ENCODE data around the gene ASCC3.
"Not testable (repeated sequence)": the region's sequence is repeated elsewhere in the genome, so short reads cannot be mapped to it uniquely, and the experiment has no call there.

The ASCC3 gene

DNA sequence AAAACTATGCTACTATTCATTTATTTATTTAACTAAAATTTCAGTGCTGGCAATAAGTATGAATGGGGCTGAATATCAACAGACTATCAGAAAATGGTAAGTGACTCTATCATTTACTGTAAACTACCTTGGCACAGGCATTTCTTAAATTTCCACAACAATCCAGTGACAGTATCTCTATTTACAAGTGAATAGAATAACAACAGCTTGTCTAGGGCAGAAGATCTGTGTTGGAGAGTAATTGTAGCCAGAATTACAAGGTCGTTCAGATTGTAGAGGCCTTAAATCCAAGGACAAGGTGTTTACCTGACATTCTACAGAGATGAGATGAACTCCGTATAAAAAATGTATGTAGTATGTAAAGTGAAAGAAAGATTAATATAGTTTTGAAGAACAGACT lies 222.6 kb downstream of the ASCC3 start:
- no peak for DNase-seq (ENCODE audit: low spot score)

DNA sequence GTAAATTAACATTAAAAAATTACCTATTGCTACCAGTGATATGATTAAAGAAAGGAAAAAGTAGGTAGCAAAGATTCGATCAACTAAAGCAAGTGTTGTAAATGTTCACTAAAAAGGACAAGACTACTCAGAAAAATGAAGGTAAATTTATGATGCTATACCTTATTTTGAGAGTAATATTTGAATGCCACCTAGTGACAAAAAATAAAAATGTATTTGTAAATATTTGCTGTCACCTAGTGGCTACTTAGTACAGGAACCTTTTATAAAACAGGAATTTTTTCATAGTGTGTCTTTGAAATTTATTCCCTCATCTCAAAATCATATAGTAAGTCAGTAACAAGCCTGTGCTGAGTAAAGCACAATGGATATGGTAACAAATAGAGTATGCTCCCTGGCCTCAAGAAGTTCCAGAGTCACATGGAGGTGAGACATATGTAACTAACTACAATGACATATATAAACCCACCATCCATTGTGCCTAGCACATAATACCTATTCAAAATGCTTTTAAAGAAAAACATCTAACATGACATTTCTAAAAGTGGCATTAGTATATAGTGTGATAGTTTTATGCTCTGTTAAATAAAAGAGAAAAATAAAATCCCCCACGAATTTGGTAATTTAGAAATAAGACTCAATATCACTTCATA lies 223.3 kb downstream of the ASCC3 start:
- peak; percentile 11 for DNase-seq (ENCODE audit: low spot score)

DNA sequence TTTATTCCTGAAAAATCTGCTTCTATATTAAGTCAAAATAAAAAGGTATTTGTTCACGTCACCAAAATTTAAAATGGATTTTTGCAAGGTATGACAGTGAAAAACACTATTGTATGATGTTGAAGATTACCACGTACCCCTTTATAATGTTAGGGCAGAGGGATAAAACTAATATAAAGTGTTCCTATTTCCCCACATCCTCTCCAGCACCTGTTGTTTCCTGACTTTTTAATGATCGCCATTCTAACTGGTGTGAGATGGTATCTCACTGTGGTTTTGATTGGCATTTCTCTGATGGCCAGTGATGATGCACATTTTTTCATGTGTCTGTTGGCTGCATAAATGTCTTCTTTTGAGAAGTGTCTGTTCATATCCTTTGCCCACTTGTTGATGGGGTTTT lies 240.0 kb downstream of the ASCC3 start:
- not testable (repeated sequence) for DNase-seq (ENCODE audit: low spot score)

DNA sequence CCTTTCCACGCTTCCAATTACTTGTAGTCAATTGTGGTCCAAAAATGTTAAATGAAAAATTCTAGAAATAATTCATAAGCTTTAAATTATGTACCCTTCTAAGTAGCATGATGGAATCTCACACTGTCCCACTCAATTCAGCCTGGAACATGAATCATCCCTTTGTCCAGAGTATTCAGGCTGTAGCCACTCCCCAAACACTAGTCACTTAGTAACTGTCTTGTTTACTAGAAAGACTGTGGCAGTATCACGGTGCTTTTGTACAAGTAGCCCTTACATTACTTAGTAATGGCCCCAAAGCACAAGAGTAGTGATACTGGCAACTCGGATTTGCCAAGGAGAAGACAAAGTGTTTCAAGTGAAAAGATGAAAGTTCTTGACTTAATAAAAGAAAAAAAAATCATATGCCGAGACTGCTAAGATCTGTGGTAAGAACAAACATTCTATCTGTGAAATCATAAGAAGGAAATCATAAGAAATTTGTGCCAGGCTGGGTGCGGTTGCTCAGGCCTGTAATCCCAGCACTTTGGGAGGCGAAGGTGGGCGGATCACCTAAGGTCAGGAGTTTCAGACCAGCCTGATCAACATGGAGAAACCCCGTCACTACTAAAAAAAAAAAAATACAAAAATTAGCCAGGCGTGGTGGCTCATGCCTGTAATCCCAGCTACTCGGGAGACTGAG lies 247.9 kb downstream of the ASCC3 start:
- DNase-seq (ENCODE audit: low spot score) = peak; percentile 52

DNA sequence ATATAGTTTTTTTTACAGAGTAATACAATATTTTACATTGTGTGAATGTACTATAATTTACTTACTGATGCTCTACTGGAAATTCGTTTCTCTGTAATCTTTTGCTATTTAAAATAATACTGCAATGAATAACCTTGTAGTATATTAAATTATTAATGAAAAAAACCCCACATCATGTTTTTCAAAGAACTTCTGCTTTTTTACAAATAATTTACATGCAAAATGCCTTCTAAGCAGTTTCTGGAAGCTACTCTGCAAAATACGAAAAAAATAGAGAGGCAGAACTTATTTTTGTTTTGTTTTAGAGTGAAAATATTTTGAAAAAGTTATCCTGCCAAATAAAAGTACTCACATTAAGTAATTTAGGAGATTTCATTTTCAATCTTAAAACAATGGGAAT lies 250.6 kb downstream of the ASCC3 start:
- no peak for DNase-seq (ENCODE audit: low spot score)

DNA sequence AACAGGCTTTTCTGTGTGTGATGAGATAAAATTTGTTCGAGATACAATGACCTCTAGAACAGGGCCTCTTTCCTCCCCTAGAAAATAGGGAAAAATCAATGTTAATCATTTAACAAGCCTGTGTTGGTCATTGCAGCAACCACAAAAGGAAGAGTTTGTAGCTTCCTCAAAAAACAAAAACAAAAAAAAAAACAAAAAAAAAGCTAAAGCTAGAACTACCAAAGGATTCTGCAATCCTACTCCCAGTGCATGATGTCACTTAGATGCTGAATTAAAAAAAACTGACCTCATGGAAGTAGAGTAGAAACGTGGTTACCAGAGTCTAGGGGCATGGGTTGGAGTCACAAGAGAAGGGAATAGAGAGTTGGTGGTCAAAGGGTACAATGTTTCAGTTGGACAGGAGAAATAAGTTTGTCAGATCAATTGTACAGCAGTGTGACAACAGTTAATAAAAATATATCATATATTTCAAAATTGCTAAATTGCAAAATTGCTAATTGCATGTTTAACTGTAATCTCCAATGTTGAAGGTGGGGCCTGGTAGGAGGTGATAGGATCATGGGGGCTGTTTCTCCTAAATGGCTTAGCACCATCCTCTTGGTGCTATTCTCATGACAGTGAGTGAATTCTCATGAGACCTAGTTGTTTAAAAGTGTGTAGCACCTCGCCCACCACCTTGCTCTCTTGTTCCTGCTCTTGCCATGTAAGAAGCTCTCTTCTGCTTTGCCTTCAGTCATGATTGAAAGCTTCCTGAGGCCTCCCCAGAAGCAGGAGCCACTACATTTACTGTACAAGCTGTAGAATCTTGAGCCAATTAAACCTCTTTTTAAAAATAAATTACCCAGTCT lies 253.0 kb downstream of the ASCC3 start:
- no peak for DNase-seq (ENCODE audit: low spot score)

DNA sequence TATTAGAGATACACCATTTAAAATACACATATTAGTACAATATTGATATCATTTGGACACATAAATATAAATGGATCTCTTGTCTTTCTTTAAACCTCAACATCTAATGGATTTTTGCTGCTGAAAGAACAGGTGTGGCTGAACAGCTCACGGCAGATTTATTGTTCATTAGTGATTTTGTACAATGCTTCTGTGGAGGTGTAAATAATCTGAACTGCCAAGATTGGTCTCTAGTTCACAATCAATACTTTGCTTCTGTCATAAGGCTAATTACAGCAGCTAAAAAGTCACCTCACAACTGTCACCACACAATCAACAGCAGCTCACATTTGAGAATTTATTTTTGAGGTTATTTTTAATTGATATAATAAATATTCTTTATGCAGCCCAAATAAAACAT lies 254.4 kb downstream of the ASCC3 start:
- no peak for DNase-seq (ENCODE audit: low spot score)

DNA sequence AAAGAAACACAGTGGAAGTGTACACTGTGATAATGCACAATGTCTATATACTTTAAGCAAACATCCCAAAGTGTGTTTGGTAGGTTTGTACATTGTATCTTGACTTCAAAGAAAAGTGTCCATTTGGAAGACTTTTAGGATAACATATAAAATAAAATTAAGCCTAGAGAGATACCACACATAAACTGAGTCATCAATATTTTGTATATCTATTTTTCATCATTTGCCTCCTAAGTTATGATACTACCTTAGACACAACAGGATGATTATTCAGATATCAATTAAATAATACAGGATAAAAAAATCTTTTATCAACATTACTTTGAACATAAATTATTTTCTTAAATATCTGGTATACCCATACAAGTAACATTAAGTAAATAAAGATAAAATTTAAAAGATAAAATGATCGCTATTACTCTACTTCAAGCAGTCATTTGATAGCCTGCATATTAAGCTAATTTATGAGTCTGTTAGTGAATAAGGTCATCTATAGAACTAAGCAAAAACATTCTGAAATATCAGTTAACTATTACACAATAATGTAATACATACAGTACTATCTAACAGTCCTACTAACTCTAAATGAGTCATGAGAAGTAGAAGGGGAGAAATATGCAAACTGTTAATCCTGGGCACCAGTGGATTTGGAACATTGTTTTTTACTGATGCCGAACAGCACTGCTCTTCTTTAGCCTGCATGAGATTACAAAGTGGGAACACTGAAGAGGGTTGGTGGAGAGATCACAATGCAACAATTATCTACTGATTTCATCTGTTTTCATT lies 258.0 kb downstream of the ASCC3 start:
- DNase-seq (ENCODE audit: low spot score) = no peak

DNA sequence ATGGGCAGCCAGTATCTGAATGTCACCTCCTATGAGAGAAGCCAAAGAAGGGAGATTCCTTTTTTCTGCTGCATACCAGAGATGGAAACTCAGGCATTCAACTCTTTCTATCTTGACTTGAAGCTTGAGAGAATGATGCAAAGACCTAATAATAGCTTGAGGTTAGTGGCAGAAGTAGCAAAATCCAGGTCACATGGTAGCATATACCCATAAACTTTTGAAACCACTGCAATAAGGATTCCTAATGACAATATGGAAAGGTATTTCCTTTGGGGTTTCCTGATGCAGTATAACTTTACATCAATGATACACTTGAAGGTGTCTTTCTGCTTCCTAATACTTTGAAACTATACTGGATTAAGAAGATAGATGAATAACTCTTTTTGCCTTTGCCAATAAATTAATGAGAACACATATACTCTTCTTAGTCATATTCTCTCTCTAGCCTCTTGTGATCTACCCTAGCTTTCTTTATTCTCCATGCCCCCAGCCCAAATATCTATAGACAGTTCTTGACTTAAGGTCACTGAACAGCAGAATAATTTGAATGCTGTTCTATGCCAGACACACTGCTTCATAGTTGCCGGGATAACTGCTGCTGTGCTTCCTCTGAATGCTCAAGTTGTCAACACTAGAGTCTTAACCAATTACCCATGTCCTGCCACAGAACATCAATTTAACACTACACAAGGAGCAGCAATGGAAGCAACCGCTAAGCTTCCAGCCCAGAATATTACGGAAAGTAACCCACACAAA lies 260.9 kb downstream of the ASCC3 start:
- peak; percentile 15 for DNase-seq (ENCODE audit: low spot score)

DNA sequence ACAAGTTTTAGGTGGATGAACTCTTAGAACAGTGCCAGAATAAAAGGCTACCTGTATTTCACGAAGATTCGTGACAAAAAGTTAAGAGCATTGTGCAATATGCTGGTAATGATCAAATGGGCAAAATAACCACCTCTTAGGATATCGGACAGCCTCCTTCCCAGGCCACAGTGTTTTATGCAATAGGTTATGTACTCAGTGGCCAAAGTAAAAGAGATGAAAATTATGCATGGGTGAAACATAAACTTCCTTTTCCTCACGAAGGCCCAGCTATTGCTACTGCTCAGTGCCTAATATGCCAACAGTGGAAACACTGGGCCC lies 262.8 kb downstream of the ASCC3 start:
- no peak for DNase-seq (ENCODE audit: low spot score)

DNA sequence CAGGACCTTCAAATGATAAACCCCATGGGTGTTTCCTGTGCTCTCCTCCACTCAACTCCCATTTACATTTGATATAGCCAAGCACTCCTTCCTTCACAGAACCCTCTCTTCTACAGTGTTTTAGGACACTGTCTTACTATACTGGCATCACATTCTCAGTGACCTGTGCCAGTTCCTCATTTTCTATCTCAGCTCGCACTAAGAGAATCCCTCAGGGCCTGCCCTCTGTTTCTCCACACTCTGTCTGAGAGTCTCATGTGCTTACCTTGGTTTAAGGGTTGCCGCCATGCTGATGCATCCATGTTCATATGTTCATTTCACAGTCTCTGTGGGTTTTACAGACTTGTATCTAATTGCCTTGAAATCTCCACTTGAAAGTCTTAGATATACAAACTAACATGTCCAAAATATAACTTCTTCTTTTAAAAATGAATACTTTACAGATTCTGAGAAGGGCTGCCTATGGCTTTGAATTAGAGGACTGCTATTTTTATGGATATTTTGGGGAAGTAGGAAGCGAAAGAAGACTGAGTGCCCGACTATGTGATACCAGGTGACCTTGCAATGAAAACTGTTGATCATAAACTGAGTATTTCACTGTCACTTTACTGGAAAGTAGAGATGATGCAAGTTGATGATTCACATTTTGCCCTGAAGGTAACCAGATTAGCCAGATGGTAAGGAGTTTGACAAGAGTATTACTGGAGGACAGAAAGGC lies 263.3 kb downstream of the ASCC3 start:
- no peak for DNase-seq (ENCODE audit: low spot score)

DNA sequence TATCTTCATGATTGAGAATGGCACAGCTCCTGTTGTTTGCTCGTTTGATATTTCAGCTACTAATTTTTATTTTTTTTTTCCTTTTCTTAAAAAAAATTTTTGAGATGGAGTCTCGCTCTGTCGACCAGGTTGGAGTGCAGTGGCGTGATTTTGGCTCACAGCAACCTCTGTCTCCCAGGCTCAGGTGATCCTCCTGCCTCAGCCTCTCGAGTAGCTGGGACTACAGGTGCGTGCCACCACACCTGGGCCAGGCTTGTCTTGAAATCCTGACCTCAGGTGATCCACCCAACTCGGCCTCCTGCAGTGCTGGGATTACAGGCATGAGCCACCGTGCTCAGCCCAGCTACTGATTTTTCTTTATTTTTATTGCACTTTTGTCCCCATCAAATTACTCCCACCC lies 266.2 kb downstream of the ASCC3 start:
- no peak for DNase-seq (ENCODE audit: low spot score)

DNA sequence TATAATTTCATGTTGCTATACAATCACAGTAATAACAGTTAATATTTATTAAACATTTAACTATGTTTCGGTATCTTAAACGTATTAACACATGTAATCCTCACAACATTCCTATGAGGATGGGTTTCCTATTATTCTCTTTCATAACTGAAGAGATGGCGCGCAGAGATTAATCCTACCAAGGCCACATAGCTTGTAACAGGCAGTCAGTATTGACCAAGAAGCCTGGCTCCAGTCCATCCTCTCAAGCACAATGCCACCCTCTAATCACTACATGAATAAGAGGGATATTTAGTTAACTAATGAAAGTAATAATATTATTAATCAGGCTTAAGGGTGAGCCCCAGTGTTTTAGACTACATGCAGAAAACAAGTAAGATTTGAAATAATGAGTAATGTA lies 266.7 kb downstream of the ASCC3 start:
- DNase-seq (ENCODE audit: low spot score) = no peak

DNA sequence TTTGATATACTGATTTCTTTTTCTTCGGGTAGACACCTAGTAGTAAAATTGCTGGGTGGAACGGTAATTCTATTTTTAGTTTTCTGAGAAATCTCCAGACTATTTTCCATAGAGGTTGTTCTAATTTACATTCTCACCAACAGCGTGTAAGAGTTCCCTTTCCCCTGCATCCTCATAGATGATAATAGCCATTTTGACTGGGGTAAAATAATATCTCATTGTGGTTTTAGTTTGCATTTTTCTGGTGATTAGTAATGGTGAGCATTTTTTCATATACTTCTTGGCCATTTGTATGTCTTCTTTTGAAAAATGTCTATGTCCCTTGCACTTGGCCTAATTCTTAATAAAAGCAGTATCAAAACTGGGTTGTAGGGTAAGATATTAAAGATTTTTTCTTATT lies 267.5 kb downstream of the ASCC3 start:
- DNase-seq (ENCODE audit: low spot score) = no peak

DNA sequence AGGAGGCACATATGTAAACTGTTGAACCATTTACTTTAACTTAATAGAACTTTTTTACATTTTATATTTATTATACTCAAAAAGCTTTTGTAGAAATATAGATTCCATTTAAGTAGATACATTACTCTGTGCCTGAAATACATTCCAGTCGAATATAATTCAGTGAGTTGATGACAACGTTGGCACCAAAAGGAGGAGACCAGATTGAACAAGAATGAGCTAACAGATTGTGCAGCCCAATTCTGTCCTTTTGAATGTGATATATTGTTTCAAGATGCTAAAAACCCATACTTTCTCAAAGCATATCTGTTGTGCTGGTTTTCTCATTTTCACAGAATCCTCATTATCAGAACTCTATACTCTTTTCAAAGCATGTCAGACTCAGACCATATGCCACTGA lies 269.0 kb downstream of the ASCC3 start:
- no peak for DNase-seq (ENCODE audit: low spot score)

DNA sequence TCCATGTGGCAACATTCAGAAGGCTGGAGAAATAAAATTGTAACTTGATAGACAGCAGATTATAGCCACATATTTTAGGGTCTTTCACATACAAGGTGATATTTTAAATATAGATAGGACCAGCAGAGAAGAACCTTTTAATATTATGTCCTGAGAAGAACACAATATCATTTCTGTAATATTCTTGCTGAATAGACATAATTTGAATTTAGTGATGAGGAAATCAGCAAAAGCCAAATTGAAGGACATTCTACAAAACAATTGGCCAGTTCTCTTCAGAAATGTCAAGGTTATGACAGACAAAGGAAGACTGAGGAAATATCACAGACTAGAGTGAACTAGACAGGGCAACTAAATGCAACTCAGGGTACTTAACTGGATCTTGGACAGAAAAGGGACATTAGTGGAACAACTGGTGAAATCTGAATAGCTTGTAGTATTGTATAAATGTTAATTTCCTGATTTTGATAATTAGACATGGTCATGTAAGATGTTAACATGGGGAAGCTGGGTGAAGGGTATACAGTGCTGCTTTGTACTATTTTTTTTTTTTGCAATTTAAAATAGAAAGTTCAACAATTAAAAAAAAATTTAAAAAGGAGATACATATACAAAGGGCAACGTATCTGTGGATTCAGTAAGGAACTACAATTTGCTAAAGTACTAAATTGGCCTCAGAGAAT lies 281.9 kb downstream of the ASCC3 start:
- no peak for DNase-seq (ENCODE audit: low spot score)

DNA sequence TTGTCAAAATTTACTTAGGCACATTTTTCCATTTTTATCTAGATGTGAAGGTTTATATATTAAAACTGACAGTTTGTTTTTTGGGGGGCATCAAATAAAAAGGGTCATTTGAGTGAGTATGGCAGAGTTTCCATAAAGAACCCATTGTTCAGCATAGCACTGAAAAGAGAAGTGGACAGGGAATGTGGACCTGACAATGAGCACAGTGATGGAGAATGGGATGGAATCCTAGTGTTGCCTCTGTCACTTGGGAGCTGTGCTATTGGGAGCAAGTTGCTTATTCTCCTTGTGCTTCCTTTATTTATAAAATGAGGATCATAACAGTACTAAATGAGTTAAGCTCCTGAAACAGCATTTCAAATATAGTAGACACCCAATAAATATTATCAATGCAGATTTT lies 285.7 kb downstream of the ASCC3 start:
- DNase-seq (ENCODE audit: low spot score) = no peak

DNA sequence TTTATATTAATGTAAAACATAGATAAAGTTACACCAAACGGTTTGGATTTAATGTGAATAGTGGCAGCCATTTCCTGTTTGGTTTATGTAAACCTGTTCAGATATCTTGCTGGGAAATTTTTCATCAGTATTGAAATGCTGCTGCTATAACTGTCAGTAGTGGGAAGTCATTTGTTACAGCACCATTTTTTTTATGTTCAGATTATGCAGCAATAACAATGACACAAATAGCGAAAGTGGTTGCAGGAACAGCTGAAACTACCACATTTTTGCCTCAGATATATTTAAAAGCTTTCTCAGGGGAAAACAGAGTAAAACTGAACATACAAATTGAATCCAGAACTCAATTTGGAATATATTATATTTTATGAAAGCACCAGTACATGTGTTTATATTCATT lies 287.6 kb downstream of the ASCC3 start:
- no peak for DNase-seq (ENCODE audit: low spot score)

DNA sequence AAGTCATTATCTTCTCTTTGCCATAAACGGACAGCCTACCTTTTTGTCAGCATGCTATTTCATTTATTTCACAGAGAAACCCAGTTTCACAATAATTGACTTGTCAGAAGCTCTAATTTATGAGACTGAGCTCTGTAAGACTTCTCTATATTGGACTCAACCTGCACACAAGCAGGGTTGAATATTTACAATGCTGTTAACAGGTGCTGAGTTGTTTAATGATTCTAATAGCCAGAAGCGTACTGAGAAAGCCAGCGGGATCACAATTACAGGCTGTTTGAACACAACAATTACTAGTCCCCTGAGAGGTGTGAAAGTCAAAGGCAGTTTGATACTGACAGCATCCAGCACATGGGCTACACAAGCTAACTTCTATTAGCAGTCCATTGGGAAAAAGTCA lies 288.2 kb downstream of the ASCC3 start:
- DNase-seq (ENCODE audit: low spot score) = no peak

DNA sequence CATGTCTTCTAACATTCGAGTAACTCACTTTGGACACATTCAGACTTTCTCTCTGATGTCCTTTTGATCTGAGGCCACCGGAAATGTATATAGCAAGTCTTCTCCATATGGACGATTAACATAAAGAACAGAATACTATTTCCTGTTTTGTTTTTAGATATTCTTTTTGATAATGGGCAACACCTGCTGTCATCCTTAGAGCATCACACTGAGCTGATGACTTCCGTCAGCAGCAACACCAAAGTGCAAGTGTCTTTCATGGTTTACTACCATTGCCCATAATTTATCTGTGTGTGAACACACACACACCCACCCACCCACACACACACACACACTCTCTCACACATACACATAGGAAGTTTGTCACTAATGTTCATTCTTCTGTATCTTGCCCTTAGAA lies 303.7 kb downstream of the ASCC3 start:
- DNase-seq (ENCODE audit: low spot score) = no peak

DNA sequence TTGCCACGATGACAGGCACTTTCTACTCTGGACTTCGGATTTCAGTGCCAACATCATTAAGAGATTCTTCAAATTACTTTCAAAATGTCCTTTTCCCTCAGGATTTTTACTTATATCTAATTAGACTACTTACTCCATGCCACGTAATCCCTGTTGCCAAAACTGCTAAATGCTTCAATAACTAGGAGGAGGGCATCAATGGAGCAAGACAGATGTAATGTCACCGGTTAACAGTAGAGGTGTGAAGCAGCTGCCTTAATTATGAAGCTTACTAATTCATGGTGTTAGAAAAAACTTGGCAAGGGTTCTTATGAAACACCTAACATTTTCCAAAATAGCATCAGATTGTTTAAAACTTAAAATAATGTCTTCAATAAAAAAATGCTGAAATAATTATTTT lies 305.2 kb downstream of the ASCC3 start:
- no peak for DNase-seq (ENCODE audit: low spot score)
